Measurements from ENCODE around the gene SLC22A23. TPM values are rescaled to one million over a fixed set of nuclear protein-coding genes. Genes with fewer than 3 reads are reported as not detected.

Gene SLC22A23
- polyA plus RNA-seq, 3 donors, result 8.8 to 10.2 (median 9.4) TPM

GRCh38 chr6:3323696-3324261 lies 133.1 kb downstream of the SLC22A23 start:
- DNase-seq (ENCODE audit: low read depth in 3 of 3, low spot score in 2 of 3), result no peak

GRCh38 chr6:3323148-3323547 lies 133.7 kb downstream of the SLC22A23 start:
- no peak for DNase-seq (ENCODE audit: low read depth in 3 of 3, low spot score in 2 of 3)

- DNase-seq (ENCODE audit: low read depth in 3 of 3, low spot score in 2 of 3), result no peak
Measured at GRCh38 chr6:3322366-3322890, 134.4 kb downstream of the SLC22A23 start.

GRCh38 chr6:3321875-3322274 lies 135.0 kb downstream of the SLC22A23 start:
- DNase-seq (ENCODE audit: low read depth in 3 of 3, low spot score in 2 of 3), result no peak

GRCh38 chr6:3321042-3321441 lies 135.8 kb downstream of the SLC22A23 start:
- DNase-seq (ENCODE audit: low read depth in 3 of 3, low spot score in 2 of 3), result no peak

- DNase-seq (ENCODE audit: low read depth in 3 of 3, low spot score in 2 of 3), result no peak
Measured at GRCh38 chr6:3320238-3320811, 136.5 kb downstream of the SLC22A23 start.

- DNase-seq (ENCODE audit: low read depth in 3 of 3, low spot score in 2 of 3), result no peak
Measured at GRCh38 chr6:3319610-3320200, 137.1 kb downstream of the SLC22A23 start.

- DNase-seq (ENCODE audit: low read depth in 3 of 3, low spot score in 2 of 3), result no peak
Measured at GRCh38 chr6:3318821-3319540, 137.9 kb downstream of the SLC22A23 start.

- DNase-seq (ENCODE audit: low read depth in 3 of 3, low spot score in 2 of 3), result no peak
Measured at GRCh38 chr6:3318226-3318625, 138.6 kb downstream of the SLC22A23 start.

- DNase-seq (ENCODE audit: low read depth in 3 of 3, low spot score in 2 of 3), result no peak
Measured at GRCh38 chr6:3317741-3318211, 139.1 kb downstream of the SLC22A23 start.

GRCh38 chr6:3316818-3317217 lies 140.0 kb downstream of the SLC22A23 start:
- DNase-seq (ENCODE audit: low read depth in 3 of 3, low spot score in 2 of 3), result no peak

GRCh38 chr6:3316331-3316730 lies 140.5 kb downstream of the SLC22A23 start:
- DNase-seq (ENCODE audit: low read depth in 3 of 3, low spot score in 2 of 3), result no peak

- no peak for DNase-seq (ENCODE audit: low read depth in 3 of 3, low spot score in 2 of 3)
Measured at GRCh38 chr6:3315841-3316240, 141.0 kb downstream of the SLC22A23 start.

GRCh38 chr6:3314621-3315467 lies 142.0 kb downstream of the SLC22A23 start:
- DNase-seq (ENCODE audit: low read depth in 3 of 3, low spot score in 2 of 3), result no peak

- DNase-seq (ENCODE audit: low read depth in 3 of 3, low spot score in 2 of 3), result no peak
Measured at GRCh38 chr6:3314176-3314575, 142.7 kb downstream of the SLC22A23 start.

- no peak for DNase-seq (ENCODE audit: low read depth in 3 of 3, low spot score in 2 of 3)
Measured at GRCh38 chr6:3312604-3313231, 144.1 kb downstream of the SLC22A23 start.

- DNase-seq (ENCODE audit: low read depth in 3 of 3, low spot score in 2 of 3), result no peak
Measured at GRCh38 chr6:3311826-3312225, 145.0 kb downstream of the SLC22A23 start.

- DNase-seq (ENCODE audit: low read depth in 3 of 3, low spot score in 2 of 3), result no peak
Measured at GRCh38 chr6:3310703-3311102, 146.1 kb downstream of the SLC22A23 start.

GRCh38 chr6:3310051-3310448 lies 146.8 kb downstream of the SLC22A23 start:
- no peak for DNase-seq (ENCODE audit: low read depth in 3 of 3, low spot score in 2 of 3)

All from right renal cortex interstitium (tissue), 3 donors.